COLO668 (cell line): ENCODE measurements around the gene TRIM2.
"Not testable (repeated sequence)": the region's sequence is repeated elsewhere in the genome, so short reads cannot be mapped to it uniquely, and the experiment has no call there.

Source experiments
- DNase-seq: peaks from one replicate; lab custom pipeline; 2025; ENCODE audit not compliant: unreplicated experiment; lab: John Stamatoyannopoulos, UW

TRIM2 gene

DNA sequence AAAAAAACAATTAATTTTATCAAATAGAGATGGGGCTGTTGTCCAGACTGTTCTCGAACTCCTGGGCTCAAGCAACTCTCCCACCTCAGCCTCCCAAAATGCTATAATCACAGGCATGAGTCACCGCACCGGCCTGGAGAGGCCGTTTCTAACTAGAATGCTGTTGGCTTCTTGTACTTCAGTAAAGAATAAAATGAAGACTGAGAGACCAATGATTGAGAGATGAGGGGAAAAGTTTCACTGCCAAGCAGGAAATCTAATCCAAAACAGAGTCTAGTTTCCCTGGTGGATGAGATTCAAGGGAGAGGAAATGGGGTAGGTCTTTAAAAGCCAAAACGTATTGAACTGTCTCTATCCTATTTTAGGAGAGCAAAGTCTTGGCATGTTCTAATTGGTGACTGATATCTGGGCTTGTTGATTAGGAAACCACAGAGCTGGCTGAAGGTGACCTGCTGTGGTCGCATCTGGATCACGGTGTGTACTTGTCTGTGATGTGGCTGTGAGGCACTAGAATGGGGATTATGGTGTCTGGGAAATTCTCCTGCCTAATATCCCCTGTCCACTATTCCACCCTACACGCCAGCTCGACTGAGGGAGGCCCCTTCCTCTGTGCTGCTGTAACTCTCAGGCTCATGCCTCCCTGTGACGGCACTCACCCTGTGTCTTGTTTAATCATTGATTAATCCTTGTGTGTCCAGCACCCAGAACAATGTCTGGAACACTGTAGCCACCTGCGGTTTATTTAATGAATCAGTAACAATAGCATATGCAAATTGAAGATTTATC lies 15.0 kb upstream of the TRIM2 start:
- DNase-seq = peak; percentile 62

DNA sequence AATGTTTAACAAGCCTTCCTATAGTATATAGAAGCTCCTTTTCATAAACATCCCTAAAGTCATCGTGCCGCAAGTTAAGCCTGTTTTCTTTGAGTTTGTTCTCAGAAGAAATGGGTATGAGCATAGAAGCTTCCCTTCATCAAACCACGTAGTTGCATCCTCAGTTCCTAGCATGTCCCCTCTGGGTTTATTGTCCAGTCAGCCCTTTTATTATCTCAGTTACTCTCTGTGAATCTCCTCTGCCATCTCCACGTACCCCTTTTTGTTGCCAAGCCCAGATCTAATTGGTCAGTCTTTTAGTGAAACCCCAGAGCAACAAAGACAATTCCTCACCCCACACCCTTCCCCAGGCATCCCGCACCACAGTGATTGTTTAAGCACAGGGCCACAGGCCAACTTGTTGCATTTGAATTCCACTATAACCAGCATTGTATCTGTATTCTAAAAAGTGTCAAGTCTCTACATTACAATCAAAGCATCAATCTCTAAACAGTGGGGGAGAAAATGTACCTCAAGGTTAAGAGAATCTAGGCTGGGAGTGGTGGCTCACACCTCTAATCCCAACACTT lies 12.4 kb upstream of the TRIM2 start:
- DNase-seq = no peak

GRCh38 chr4:153197301-153197700 lies 6.9 kb upstream of the TRIM2 start:
- DNase-seq = no peak

GRCh38 chr4:153198719-153199118 lies 5.5 kb upstream of the TRIM2 start:
- DNase-seq = no peak

- DNase-seq = not testable (repeated sequence)
Observed at GRCh38 chr4:153203746-153204145, 497 bp upstream of the TRIM2 start.

GRCh38 chr4:153204728-153205648 lies 745 bp downstream of the TRIM2 start:
- DNase-seq = no peak

DNA sequence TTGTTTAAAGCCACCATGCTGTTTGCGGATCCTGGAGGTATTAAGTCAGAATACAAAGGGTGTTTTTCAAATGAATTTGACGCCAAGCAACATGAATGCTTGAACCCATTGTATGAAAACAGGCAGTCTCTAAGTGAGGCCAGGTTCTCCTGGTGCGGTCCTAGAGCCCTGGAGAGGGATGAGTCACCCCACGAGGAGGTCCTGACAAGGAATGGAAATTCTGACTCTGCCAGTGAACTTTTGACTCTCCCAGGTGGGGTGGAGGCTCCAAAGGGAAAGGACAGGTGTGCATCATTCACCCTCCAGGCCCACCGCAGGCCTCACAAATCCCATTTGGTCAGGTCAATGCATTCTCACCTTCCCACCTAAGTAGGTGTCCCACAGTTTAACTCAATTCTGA lies 1.5 kb downstream of the TRIM2 start:
- DNase-seq = no peak

DNA sequence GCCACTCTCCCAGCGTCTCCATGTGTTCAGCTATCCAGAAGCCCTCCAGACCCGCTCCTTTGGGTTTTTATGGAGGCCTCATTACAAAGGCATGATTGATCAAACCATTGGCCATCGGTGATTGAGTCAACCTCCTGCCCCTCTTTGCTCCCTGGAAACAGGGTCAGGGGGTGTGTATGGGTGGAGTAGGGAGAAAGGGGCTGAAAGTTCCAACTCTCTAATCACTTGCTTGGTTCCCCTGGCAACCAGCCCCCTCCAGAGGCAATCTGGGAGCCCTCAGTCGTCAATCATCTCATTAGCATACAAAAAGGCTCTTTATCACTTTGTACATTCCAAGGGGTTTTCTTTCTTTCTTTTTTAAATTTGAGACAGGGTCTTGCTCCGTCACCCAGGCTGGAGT lies 2.3 kb downstream of the TRIM2 start:
- no peak for DNase-seq

DNA sequence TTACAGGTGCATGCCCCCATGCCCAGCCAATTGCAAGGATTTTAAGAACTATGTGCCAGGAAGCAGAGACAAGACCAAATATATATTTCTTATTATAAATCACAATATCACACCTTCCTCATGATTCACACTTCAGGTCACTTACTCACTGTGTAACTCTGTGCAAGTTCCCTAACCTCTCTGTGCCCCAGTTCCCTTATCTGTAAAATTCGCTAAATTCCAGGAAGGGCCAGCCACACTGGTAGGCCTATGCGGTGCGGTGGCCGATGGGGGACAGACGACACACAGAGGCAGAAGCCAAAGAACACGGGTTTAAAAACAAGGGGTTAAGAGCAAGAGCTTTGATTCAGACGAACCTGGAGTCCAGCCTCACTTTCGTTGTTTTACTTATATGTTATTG lies 2.8 kb downstream of the TRIM2 start:
- DNase-seq = no peak

DNA sequence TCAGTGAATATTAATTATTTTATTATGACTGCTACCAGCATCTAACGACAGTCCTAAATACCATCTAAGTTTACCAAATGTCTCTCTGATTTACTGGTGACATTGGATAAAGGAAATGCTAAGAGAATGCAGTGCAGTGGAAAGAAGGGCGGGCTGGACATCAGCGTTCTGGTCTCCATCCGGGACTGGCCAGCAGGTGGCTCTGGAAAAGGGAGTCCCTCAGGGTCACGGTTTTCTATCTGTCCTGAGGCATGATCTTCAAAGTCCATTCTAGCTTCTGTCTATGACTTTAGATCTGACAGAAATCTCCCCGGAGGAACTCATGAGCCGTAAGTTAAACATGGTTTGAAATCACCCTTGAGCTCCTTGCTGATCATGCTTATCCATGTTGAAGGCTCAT lies 3.3 kb downstream of the TRIM2 start:
- DNase-seq = peak; percentile 21

DNA sequence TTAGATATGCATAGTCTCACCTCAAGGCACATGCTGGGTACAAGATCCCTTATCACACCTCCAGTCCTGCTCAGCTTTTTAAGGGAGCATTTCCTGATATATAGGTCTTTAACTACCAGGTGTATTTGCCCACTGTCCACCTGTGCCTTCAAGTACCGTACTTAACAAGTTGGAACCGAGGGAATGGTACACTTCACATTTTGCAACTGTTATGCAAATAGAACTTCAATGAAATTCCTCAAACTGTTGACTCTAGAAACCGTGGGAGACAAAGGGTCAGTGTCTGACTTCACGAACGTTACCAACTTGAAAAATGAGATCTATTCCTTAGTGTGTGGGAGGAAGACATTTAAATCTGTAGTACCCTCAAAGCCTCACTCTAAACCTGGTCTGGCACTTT lies 5.2 kb downstream of the TRIM2 start:
- DNase-seq = peak; percentile 27

GRCh38 chr4:153210727-153211126 lies 6.5 kb downstream of the TRIM2 start:
- no peak for DNase-seq

GRCh38 chr4:153211986-153212728 lies 7.9 kb downstream of the TRIM2 start:
- DNase-seq = no peak

GRCh38 chr4:153212736-153213135 lies 8.5 kb downstream of the TRIM2 start:
- no peak for DNase-seq

GRCh38 chr4:153215921-153216320 lies 11.7 kb downstream of the TRIM2 start:
- DNase-seq = no peak

- no peak for DNase-seq
Observed at GRCh38 chr4:153216546-153216945, 12.3 kb downstream of the TRIM2 start.

DNA sequence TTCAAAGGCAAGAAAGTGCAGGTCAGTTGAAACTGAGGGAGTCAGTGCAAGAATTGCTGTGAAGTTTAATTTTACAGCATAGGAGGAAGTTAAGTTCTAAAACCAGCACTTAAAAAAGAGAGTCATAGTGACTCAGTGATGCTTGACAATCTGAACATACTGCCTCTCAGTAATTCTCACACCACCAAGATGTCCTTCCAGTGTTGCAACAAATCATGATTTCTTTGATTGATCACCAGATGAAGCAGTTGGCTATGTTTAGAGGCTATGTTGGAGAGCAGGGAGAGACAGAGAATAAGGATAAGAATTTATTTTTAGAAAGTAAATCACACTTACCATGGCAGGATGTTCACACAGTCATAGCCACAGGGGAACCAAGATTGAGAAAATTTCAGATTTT lies 13.2 kb downstream of the TRIM2 start:
- no peak for DNase-seq

DNA sequence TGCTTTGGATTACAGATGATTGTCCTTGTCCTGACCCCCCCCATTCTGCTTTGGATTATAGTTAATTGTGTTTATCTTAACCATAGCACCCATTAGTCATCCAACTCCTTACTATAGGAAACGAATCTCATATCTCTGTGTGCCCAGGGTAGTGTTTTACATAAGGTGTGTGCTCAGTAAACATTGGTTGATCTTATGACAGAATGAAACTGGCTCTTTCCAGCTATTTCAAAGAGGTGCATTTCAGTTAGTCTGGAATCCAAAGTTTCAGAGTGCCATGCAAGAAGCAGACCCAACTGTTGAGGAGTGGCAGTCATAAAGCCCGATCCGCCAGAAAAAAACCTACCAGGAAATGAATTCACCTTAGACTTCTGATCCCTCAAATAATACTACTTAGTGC lies 14.7 kb downstream of the TRIM2 start:
- no peak for DNase-seq

DNA sequence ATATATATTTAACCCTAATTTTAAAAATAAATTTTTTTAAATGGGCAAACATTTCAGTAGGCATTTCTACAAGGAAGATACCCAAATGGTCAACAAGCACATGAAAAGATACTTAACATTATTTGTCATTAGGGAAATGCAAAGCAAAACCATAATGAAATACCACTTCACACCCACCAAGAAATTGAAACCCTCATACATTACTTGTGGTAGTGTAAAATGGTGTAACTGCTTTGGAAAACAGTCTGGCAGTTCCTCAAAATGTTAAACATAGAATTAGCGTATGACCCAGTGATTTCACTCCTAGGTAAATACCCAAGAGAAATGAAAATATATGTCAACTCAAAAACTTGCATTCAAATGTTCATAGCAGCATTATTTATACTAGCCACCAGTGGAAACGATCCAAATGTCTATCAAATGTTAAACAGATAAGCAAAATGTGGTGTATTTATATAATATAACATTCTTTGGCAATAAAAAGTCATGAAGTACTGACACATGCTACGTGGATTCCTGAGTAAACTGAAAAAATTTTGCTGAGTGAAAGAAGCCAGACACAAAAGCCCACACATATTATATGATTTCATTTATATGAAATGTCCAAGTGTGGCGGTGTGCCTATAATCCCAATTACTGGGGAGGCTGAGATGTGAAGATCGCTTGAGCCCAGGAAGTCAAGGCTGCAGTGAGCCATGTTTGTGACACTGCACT lies 16.6 kb downstream of the TRIM2 start:
- no peak for DNase-seq
